Measurements from ENCODE around the gene DOCK7. TPM values are rescaled to one million over a fixed set of nuclear protein-coding genes. Genes with fewer than 3 reads are reported as not detected.

DOCK7 gene
- total RNA-seq, 3 donors from 2014 or later: 40.4 to 53.7 (median 41.9) TPM

GRCh38 chr1:62415687-62416086 lies 272.5 kb downstream of the DOCK7 start:
- H3K36me3 ChIP-seq (ENCODE audit: low read depth): no peaks in the 10 kb centered on the region
- intact Hi-C loops (cut with DNase I, micrococcal nuclease): no loop called here
- ATAC-seq: no peak
- TF ChIP-seq CTCF (IDR thresholded peaks at IDR 0.05): no peak
- H3K4me1 ChIP-seq (ENCODE audit: low read depth): no peaks in the 10 kb centered on the region
- H3K9me3 ChIP-seq: no peaks in the 10 kb centered on the region
- no peak for DNase-seq
- no peak overlapping the region for H3K4me3 ChIP-seq

GRCh38 chr1:62407398-62408009 lies 280.7 kb downstream of the DOCK7 start:
- intact Hi-C loops (cut with DNase I, micrococcal nuclease): loop anchor here (1.0 to 5.0 kb wide), 2 partner anchors 230 to 232 kb away; no protein-coding TSS in a partner anchor
- DNase-seq (peak in 1 of 3 donors; percentile 61), ATAC-seq (peak; percentile 75)
- Histone ChIP-seq H3K4me1 (ENCODE audit: low read depth) (peaks cover 3% of the 10 kb centered on the region), H3K9me3 (no peaks in the 10 kb centered on the region), H3K36me3 (ENCODE audit: low read depth) (no peaks in the 10 kb centered on the region), H3K4me3 (no peak overlapping the region)
- peak; percentile 38 for TF ChIP-seq CTCF (IDR thresholded peaks at IDR 0.05)

- H3K9me3 ChIP-seq: no peaks in the 10 kb centered on the region
- H3K36me3 ChIP-seq (ENCODE audit: low read depth): no peaks in the 10 kb centered on the region
- peaks cover 3% of the 10 kb centered on the region for H3K4me1 ChIP-seq (ENCODE audit: low read depth)
- no peak overlapping the region for H3K4me3 ChIP-seq
- ATAC-seq: no peak
- no peak for DNase-seq
- intact Hi-C loops (cut with DNase I, micrococcal nuclease): loop anchor here in 1 of 2 donors (5.0 kb wide), 1 partner anchor 229 kb away; no protein-coding TSS in a partner anchor
- no peak for TF ChIP-seq CTCF (IDR thresholded peaks at IDR 0.05)
Measured at GRCh38 chr1:62406576-62406975, 281.6 kb downstream of the DOCK7 start.

DNA sequence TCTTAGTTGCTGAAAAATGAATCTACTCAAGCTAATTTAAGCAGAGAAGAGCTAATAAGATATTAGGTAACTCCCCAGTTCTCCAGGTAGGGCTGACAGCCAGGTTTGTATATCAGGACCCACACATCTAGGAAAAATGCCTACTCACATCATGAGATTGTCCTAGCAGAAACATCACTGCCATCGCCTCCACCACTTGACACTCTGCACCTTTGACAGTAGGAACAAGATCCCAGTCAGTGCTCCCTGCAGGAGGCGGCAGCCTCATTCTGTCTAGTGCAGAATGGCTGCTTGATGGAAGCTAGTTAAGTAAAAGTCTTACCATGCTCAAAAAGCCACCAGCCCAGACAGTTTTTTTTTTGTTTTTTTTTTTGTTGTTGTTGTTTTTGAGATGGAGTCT lies 282.9 kb downstream of the DOCK7 start:
- H3K36me3 ChIP-seq (ENCODE audit: low read depth): no peaks in the 10 kb centered on the region
- no peak for TF ChIP-seq CTCF (IDR thresholded peaks at IDR 0.05)
- H3K4me1 ChIP-seq (ENCODE audit: low read depth): no peaks in the 10 kb centered on the region
- no peaks in the 10 kb centered on the region for H3K9me3 ChIP-seq
- H3K4me3 ChIP-seq: no peak overlapping the region
- intact Hi-C loops (cut with DNase I, micrococcal nuclease): loop anchor here in 1 of 2 donors (5.0 kb wide), 1 partner anchor 228 kb away; no protein-coding TSS in a partner anchor
- no peak for DNase-seq
- ATAC-seq: no peak

Other genes with a start within 250 kb of the DOCK7 start
- not detected for gene ANGPTL3, start 90.9 kb downstream of the DOCK7 start, total RNA-seq
- gene ATG4C, start 95.7 kb upstream of the DOCK7 start, total RNA-seq: 10 to 100 TPM in 1 of 3 donors, 1 to 10 TPM in 2; 3.8 to 11.3 (median 7.4) TPM

All from mucosa of descending colon (tissue), 3 donors.